Smooth muscle cell (in vitro differentiated cells): Measurements from ENCODE around the gene DOCK9. TPM values are rescaled to one million over a fixed set of nuclear protein-coding genes. Genes with fewer than 3 reads are reported as not detected.

Source experiments
- DNase-seq: peaks from one replicate; lab custom pipeline; 2025; ENCODE audit not compliant: unreplicated experiment; lab: John Stamatoyannopoulos, UW
- H2AFZ ChIP-seq: fragments of 200-600 bp; sonication (generic); 2 replicates; pipeline ENCODE4 v1.6.0; 2016; ENCODE audit warnings: antibody characterized with exemption, low read depth, mild to moderate bottlenecking
- H3F3A ChIP-seq: fragments of 200-600 bp; sonication (generic); 2 replicates; pipeline ENCODE4 v1.6.0; 2017; ENCODE audit warnings: antibody characterized with exemption, low read depth
- H3K27ac ChIP-seq: fragments of 200-600 bp; sonication (generic); 2 replicates; pipeline ENCODE4 v1.5.1; 2016; ENCODE audit warnings: low read depth, mild to moderate bottlenecking
- H3K27me3 ChIP-seq: fragments of 200-600 bp; sonication (generic); 2 replicates; pipeline ENCODE4 v1.6.1; 2016; ENCODE audit warnings: low read depth, mild to moderate bottlenecking
- H3K36me3 ChIP-seq: fragments of 200-600 bp; sonication (generic); 2 replicates; pipeline ENCODE4 v1.5.1; 2016; ENCODE audit warnings: low read depth
- H3K4me1 ChIP-seq: fragments of 200-600 bp; sonication (generic); 2 replicates; pipeline ENCODE4 v1.5.1; 2016; ENCODE audit warnings: low read depth
- H3K4me2 ChIP-seq: fragments of 200-600 bp; sonication (generic); 2 replicates; pipeline ENCODE4 v1.6.0; 2016; ENCODE audit warnings: mild to moderate bottlenecking
- H3K4me3 ChIP-seq: fragments of 200-600 bp; sonication (generic); 2 replicates; pipeline ENCODE4 v1.5.1; 2016; ENCODE audit warnings: mild to moderate bottlenecking
- H3K79me2 ChIP-seq: fragments of 200-600 bp; sonication (generic); 2 replicates; pipeline ENCODE4 v1.6.0; 2016; ENCODE audit warnings: low read depth, mild to moderate bottlenecking
- H3K9ac ChIP-seq: fragments of 200-600 bp; sonication (generic); 2 replicates; pipeline ENCODE4 v1.6.0; 2016; ENCODE audit warnings: low read depth
- H3K9me3 ChIP-seq: fragments of 200-600 bp; sonication (generic); replicated peaks from 2 replicates; pipeline ENCODE4 v1.5.1; 2016; ENCODE audit warnings: low read depth
- H4K20me1 ChIP-seq: fragments of 200-600 bp; sonication (generic); 2 replicates; pipeline ENCODE4 v1.6.0; 2016; ENCODE audit warnings: low read depth
- WGBS: methylation state at CpG from one replicate; pipeline ENCODE4 v1.1.7; 2016; ENCODE audit warnings: low lambda C conversion rate; 5-methylcytosine and 5-hydroxymethylcytosine counted together
- polyA plus RNA-seq: library from polyadenylated mRNA; unstranded; fragments of >200 nt; fragmentation: Nextera tagmentation; extraction: Ambion mirVana; gene quantifications from 2 replicates; pipeline ENCODE4 v1.2.1, GENCODE V29; 2016
- total RNA-seq: library from RNA; depleted of rRNA; stranded (reverse); fragments of >200 nt; gene quantifications from 2 replicates; pipeline ENCODE4 v1.2.3, GENCODE V29; 2014
- TF ChIP-seq, protein P1 (sequence below): fragments of 200-600 bp; sonication (generic); IDR thresholded peaks from 2 replicates; pipeline ENCODE4 v1.5.1; 2017; ENCODE audit warnings: borderline replicate concordance, mild to moderate bottlenecking, antibody characterized with exemption; ENCODE audit not compliant: insufficient read depth, poor library complexity, severe bottlenecking

The DOCK9 gene
- total and polyA plus RNA-seq, 2 experiments from 2014 or later = 5.7 to 25.1 TPM

DNA sequence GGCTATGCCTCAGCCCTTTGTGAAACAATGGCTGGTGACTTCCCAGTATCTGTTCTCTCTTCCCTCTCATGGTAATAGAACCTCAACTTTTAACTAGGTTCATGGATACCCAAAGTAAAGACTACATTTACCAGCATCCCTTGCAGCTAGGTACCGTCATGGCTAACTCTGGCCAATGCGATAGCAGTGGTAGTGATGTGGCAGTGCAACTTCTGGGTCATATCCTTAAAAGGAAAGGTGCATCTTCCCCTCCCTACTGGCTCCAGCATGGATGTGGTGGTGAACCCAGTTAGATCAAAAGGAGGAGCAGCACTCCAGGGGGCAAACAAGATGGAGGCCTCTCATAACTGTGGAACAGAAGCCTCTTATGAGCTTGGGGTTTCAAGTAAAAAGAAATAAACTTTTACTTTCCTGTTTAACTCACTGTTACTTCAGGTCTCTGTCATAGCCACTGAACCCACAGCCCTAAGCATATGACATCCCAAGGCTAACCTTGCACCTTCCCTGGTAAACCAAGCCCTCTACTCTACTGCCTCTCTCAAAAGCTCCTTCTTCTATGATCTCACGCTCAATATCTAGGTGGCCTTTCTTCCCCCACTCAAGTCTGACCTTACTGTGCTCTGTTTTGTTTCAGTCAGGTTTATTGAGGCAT is 104.4 kb downstream of the DOCK9 start:
- Histone ChIP-seq H3K4me1 (no peaks in the 10 kb centered on the region), H3K27ac (no peak overlapping the region), H2AFZ (no peak overlapping the region), H3K9me3 (no peaks in the 10 kb centered on the region), H3K36me3 (no peaks in the 10 kb centered on the region), H3K9ac (no peak overlapping the region), H3K4me2 (no peak overlapping the region), H3K27me3 (no peaks in the 10 kb centered on the region), H4K20me1 (no peaks in the 10 kb centered on the region), H3K4me3 (no peak overlapping the region), H3F3A (no peaks in the 10 kb centered on the region), H3K79me2 (no peaks in the 10 kb centered on the region)
- no peak for DNase-seq
- TF ChIP-seq, protein P1, sequence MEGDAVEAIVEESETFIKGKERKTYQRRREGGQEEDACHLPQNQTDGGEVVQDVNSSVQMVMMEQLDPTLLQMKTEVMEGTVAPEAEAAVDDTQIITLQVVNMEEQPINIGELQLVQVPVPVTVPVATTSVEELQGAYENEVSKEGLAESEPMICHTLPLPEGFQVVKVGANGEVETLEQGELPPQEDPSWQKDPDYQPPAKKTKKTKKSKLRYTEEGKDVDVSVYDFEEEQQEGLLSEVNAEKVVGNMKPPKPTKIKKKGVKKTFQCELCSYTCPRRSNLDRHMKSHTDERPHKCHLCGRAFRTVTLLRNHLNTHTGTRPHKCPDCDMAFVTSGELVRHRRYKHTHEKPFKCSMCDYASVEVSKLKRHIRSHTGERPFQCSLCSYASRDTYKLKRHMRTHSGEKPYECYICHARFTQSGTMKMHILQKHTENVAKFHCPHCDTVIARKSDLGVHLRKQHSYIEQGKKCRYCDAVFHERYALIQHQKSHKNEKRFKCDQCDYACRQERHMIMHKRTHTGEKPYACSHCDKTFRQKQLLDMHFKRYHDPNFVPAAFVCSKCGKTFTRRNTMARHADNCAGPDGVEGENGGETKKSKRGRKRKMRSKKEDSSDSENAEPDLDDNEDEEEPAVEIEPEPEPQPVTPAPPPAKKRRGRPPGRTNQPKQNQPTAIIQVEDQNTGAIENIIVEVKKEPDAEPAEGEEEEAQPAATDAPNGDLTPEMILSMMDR = no peak
- 92% methylated on average over 3 of the region's 3 CpGs for WGBS

DNA sequence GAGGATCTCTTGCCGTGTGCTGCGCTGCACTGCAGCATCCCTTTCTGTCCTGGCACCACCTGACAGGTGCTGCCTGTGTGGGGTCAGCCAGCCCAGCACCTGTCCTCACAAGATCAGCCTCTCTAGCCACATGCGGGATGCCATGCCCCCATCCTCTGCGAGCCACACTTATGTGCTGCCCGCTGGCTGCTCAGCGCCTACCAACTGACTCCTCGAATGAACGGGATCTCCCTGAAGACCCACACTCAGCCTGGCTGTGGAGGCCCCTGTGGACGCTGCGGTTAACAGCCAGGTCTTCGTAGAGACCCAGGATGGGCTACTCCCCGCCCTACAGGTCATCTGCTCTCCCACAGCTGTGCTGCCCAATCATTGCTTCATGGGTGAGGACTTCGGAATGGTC is 106.1 kb downstream of the DOCK9 start:
- H3K4me3 ChIP-seq = no peak overlapping the region
- H3K27ac ChIP-seq = no peak overlapping the region
- H2AFZ ChIP-seq = no peak overlapping the region
- DNase-seq = no peak
- 94% methylated on average over 13 of the region's 13 CpGs for WGBS
- H3K79me2 ChIP-seq = no peaks in the 10 kb centered on the region
- H3F3A ChIP-seq = no peaks in the 10 kb centered on the region
- no peaks in the 10 kb centered on the region for H4K20me1 ChIP-seq
- H3K4me2 ChIP-seq = no peak overlapping the region
- TF ChIP-seq, protein P1 = no peak
- H3K4me1 ChIP-seq = no peaks in the 10 kb centered on the region
- H3K9ac ChIP-seq = no peak overlapping the region
- H3K27me3 ChIP-seq = no peaks in the 10 kb centered on the region
- no peaks in the 10 kb centered on the region for H3K36me3 ChIP-seq
- no peaks in the 10 kb centered on the region for H3K9me3 ChIP-seq

DNA sequence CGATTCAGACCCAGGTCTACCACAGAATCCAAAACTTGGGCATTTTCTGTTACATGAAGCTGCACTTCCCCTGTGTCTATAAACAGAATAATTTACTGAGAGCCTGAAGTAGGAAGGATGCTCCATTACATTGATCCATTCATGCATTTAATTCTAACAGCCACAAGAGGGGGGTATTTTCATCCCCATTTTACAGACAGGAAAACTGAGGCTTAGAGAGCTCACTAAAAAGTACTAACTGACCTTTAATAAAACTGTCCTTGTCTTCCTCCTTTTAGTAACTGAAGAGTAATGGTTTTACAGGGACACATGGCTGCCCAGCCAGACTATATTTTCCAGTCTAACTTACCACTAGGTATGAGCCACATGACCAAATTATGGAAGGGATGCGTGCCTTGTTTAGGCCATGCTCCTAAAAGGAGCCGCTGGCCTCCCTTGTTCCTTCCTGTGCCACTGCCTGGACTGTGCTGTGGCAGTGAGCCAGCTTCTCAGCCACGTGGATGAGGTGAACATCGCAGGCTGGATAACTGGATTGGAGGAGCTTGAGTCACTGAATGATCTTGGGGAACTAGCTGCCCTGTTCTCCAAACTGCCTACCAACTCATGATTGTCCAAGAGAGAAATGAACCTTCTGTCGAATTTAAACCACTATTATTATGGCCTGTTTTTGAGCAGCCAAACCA is 108.3 kb downstream of the DOCK9 start:
- no peaks in the 10 kb centered on the region for H3K27me3 ChIP-seq
- no peaks in the 10 kb centered on the region for H3K9me3 ChIP-seq
- H3K4me3 ChIP-seq = no peak overlapping the region
- WGBS = 92% methylated on average over 6 of the region's 6 CpGs
- H2AFZ ChIP-seq = no peak overlapping the region
- no peaks in the 10 kb centered on the region for H3K4me1 ChIP-seq
- no peak overlapping the region for H3K9ac ChIP-seq
- H4K20me1 ChIP-seq = no peaks in the 10 kb centered on the region
- H3K27ac ChIP-seq = no peak overlapping the region
- H3K4me2 ChIP-seq = no peak overlapping the region
- TF ChIP-seq, protein P1 = peak; percentile 18
- DNase-seq = no peak
- no peaks in the 10 kb centered on the region for H3K79me2 ChIP-seq
- H3K36me3 ChIP-seq = no peaks in the 10 kb centered on the region
- no peaks in the 10 kb centered on the region for H3F3A ChIP-seq
